GM12891 (cell line): ENCODE measurements around the gene KHDRBS2.

ENCODE experiments used
- PAX5 ChIP-seq: IDR thresholded peaks from 2 replicates; pipeline ENCODE4 v1.6.1; 2011; ENCODE audit warnings: low read length, moderate library complexity, mild to moderate bottlenecking; ENCODE audit not compliant: insufficient read depth, severe bottlenecking
- POLR2A ChIP-seq: IDR thresholded peaks from 2 replicates; pipeline ENCODE4 v1.6.1; 2011; ENCODE audit warnings: low read depth, low read length, control low read depth
- POLR2AphosphoS5 ChIP-seq: IDR thresholded peaks from 2 replicates; pipeline ENCODE4 v1.6.1; 2011; ENCODE audit warnings: low read depth, low read length, control low read depth
- POU2F2 ChIP-seq: IDR thresholded peaks from 2 replicates; pipeline ENCODE4 v1.6.1; 2011; ENCODE audit warnings: low read depth, mild to moderate bottlenecking, control low read depth, low read length, moderate library complexity
- SPI1 ChIP-seq: IDR thresholded peaks from 2 replicates; pipeline ENCODE4 v1.6.1; 2011; ENCODE audit warnings: low read depth, low read length, control low read depth
- TAF1 ChIP-seq: IDR thresholded peaks from 2 replicates; pipeline ENCODE4 v1.6.1; 2011; ENCODE audit warnings: low read depth, low read length, control low read depth

GRCh38 chr6:62146954-62147853 lies 138.8 kb downstream of the KHDRBS2 start:
- TF ChIP-seq POLR2A = no peak
- no peak for TF ChIP-seq POLR2AphosphoS5
- no peak for TF ChIP-seq TAF1
- no peak for TF ChIP-seq POU2F2
- no peak for TF ChIP-seq PAX5
- no peak for TF ChIP-seq SPI1
